Stomach (tissue), 4 donors: ENCODE measurements around the gene ONECUT3.

Source experiments
- POLR2AphosphoS5 ChIP-seq, 3 donors: sonication (generic); formaldehyde crosslinking; IDR thresholded peaks; one replicate each; pipeline ENCODE4 v1.6.1; 2016; ENCODE audit warnings: antibody characterized with exemption in 3 of 3
- TF ChIP-seq, protein P1 (sequence below), 7 experiments: fragments of 450-650 bp in 4 of 7; fragments of 200-600 bp in 3 of 7; sonication (generic) in 3 of 7; IDR thresholded peaks; one replicate each; pipeline ENCODE4 v1.5.1; 2016 to 2019; ENCODE audit warnings: antibody characterized with exemption in 7 of 7, control low read depth in 2 of 7, mild to moderate bottlenecking in 1 of 7

DNA sequence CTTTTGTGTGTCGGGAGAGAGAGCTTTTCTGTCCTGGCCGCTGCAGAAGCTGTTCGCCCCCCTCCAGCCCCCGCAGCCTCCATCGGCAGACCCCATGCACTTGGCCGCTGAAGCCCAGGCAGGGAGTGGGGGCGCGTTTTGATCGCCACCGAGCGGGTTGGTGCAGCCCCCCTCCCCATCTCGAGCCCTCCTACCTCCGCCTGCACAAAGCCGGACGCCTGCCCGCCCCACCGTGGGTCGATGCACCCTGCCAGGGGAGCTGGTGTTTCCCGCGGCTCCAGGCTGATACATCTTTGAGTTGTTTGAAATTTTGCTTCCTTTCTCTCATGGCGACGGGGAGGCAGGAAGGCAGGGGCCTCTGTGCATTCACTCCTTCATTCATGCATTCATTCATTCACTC lies 16.4 kb upstream of the ONECUT3 start:
- TF ChIP-seq, protein P1, sequence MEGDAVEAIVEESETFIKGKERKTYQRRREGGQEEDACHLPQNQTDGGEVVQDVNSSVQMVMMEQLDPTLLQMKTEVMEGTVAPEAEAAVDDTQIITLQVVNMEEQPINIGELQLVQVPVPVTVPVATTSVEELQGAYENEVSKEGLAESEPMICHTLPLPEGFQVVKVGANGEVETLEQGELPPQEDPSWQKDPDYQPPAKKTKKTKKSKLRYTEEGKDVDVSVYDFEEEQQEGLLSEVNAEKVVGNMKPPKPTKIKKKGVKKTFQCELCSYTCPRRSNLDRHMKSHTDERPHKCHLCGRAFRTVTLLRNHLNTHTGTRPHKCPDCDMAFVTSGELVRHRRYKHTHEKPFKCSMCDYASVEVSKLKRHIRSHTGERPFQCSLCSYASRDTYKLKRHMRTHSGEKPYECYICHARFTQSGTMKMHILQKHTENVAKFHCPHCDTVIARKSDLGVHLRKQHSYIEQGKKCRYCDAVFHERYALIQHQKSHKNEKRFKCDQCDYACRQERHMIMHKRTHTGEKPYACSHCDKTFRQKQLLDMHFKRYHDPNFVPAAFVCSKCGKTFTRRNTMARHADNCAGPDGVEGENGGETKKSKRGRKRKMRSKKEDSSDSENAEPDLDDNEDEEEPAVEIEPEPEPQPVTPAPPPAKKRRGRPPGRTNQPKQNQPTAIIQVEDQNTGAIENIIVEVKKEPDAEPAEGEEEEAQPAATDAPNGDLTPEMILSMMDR (IDR thresholded peaks at IDR 0.05) = no peak
- no peak for TF ChIP-seq POLR2AphosphoS5 (IDR thresholded peaks at IDR 0.05)
